ENCODE results near the gene SNAI3. TPM values are rescaled to one million over a fixed set of nuclear protein-coding genes. Genes with fewer than 3 reads are reported as not detected.

The SNAI3 gene
- total RNA-seq, 3 donors from 2014 or later, result 0.28 to 0.82 (median 0.55) TPM

- no peak for TF ChIP-seq CTCF (IDR thresholded peaks at IDR 0.05)
- Histone ChIP-seq H3K9me3 (no peaks in the 10 kb centered on the region), H3K4me1 (ENCODE audit: low read depth) (no peaks in the 10 kb centered on the region), H3K4me3 (no peak overlapping the region), H3K36me3 (ENCODE audit: low read depth) (peaks cover 13% of the 10 kb centered on the region)
- ATAC-seq (no peak), DNase-seq (no peak)
- intact Hi-C loops (cut with DNase I, micrococcal nuclease), result no loop called here
Observed at GRCh38 chr16:88723911-88724310, 37.6 kb upstream of the SNAI3 start.

GRCh38 chr16:88723507-88723887 is 37.2 kb upstream of the SNAI3 start:
- H3K36me3 ChIP-seq (ENCODE audit: low read depth), result peaks cover 13% of the 10 kb centered on the region

GRCh38 chr16:88722784-88723506 is 36.6 kb upstream of the SNAI3 start:
- no peak overlapping the region for H3K4me3 ChIP-seq
- peaks cover 13% of the 10 kb centered on the region for H3K36me3 ChIP-seq (ENCODE audit: low read depth)
- ATAC-seq (no peak), DNase-seq (no peak)
- H3K9me3 ChIP-seq, result no peaks in the 10 kb centered on the region
- no peak for TF ChIP-seq CTCF (IDR thresholded peaks at IDR 0.05)
- intact Hi-C loops (cut with DNase I, micrococcal nuclease), result no loop called here
- H3K4me1 ChIP-seq (ENCODE audit: low read depth), result no peaks in the 10 kb centered on the region

More at GRCh38 chr16:88723507-88723887, 37.2 kb upstream of the SNAI3 start:
- H3K9me3 ChIP-seq, result no peaks in the 10 kb centered on the region
- ATAC-seq, result no peak
- no peak overlapping the region for H3K4me3 ChIP-seq
- no peaks in the 10 kb centered on the region for H3K4me1 ChIP-seq (ENCODE audit: low read depth)
- no peak for DNase-seq
- no peak for TF ChIP-seq CTCF (IDR thresholded peaks at IDR 0.05)
- intact Hi-C loops (cut with DNase I, micrococcal nuclease), result no loop called here

- Histone ChIP-seq H3K9me3 (no peaks in the 10 kb centered on the region), H3K36me3 (ENCODE audit: low read depth) (peaks cover 13% of the 10 kb centered on the region), H3K4me3 (no peak overlapping the region), H3K4me1 (ENCODE audit: low read depth) (no peaks in the 10 kb centered on the region)
- intact Hi-C loops (cut with DNase I, micrococcal nuclease), result no loop called here
- TF ChIP-seq CTCF (IDR thresholded peaks at IDR 0.05), result no peak
- ATAC-seq, result no peak
- DNase-seq, result no peak
Observed at GRCh38 chr16:88721815-88722755, 35.8 kb upstream of the SNAI3 start.

- H3K9me3 ChIP-seq, result no peaks in the 10 kb centered on the region
- intact Hi-C loops (cut with DNase I, micrococcal nuclease), result no loop called here
- no peak overlapping the region for H3K4me3 ChIP-seq
- H3K36me3 ChIP-seq (ENCODE audit: low read depth), result peaks cover 13% of the 10 kb centered on the region
- no peak for DNase-seq
- no peak for TF ChIP-seq CTCF (IDR thresholded peaks at IDR 0.05)
- no peaks in the 10 kb centered on the region for H3K4me1 ChIP-seq (ENCODE audit: low read depth)
- ATAC-seq, result no peak
Observed at GRCh38 chr16:88721236-88721635, 34.9 kb upstream of the SNAI3 start.

Measured in mucosa of descending colon (tissue), 3 donors.